GM19468 (cell line): ENCODE measurements around the gene UBE2J2.

Experiments used
- ATAC-seq: cut with Tn5 transposase; IDR thresholded peaks from one replicate; pipeline ENCODE4 v1.9.1; 2021; ENCODE audit warnings: mild to moderate bottlenecking, moderate library complexity, moderate number of reproducible peaks; ENCODE audit not compliant: unreplicated experiment; ENCODE audit errors: extremely low read depth

The UBE2J2 gene

DNA sequence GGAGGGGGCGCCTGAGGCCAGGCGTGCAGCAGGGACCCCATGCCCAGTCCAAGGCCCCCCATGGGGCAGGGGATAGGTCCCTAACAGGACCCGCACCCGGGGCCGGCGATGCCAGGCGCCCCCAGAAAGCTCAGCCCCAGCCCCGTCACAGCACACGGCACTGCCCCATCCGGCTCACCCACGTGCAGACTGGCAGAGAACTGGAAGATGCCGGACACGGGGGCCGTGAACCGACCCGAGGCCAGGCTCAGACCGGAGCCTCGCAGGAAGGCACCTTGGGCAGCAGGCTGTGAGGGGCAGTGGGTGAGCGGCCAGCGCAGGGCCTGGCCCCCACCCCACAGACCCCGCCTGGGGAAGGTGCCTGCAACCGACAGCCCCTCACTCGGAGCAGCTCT lies 30.4 kb downstream of the UBE2J2 start:
- no peak for ATAC-seq

DNA sequence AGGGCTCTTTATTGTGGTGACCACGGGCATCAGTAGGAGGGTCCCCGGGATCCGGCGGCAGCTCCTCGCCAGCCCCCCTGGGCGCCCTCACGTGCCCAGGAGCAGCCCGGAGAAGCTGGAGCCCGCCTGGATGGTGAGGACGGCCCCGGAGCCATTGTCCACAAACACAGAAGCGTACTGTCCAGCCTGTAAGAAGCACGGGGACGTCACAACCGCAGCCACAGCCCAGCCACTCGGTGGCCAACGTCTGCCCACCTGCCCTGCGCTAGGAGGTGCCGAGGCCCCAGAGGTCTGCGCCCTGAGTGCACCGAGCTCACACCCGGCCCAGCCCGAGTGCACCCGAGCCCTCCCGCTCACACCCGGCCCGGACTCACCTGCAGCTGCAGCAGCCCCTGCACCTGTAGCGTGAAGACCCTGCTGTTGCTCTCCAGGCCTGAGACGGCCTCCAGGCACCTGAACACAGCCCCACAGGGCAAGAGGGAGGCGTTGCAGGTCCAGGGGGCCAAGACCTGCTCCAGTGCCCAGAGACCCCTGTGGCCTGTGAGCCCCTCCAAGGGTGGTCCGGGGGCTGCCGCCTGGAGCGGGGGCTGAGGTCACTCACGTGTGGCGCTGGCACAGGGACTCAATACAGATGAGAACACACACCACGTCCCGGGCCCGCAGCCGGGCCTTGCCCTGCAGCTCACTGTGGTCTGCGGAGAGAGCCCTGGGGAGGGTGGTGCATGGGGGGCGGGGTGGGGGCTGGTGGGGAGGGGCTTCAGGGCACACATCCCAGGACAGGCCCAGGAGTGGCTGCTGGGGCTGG lies 31.0 kb downstream of the UBE2J2 start:
- ATAC-seq = no peak

DNA sequence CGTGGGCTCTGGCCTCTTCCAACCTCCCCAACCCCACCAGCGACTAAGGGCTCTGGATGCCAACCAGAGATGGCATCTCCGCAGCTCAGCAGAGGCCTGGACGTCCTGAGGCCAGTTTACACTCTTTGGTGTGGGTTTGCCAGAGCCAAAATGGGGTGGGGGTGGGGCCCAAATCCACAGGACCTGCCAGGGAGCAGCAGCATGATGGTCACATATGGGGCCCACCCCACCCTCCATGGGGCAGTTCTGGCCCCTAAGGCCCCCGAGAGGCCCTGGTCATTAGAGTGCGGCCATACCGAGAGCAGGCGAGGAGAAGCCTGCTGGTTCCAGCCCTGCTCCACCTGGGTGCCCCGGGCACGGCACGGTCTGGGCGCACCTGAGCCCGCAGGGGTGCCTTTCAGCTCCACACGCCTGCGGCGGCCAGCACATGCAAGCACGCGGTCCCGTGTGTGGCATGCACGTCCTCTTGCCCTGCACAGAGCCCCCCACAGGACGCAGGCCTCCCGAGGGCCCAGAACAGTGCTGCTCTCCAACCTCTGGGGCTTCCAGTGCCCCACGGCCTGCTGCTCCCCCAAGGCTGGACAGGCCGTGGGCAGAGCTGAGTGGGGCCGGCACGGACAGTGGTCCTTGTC lies 31.9 kb downstream of the UBE2J2 start:
- no peak for ATAC-seq

DNA sequence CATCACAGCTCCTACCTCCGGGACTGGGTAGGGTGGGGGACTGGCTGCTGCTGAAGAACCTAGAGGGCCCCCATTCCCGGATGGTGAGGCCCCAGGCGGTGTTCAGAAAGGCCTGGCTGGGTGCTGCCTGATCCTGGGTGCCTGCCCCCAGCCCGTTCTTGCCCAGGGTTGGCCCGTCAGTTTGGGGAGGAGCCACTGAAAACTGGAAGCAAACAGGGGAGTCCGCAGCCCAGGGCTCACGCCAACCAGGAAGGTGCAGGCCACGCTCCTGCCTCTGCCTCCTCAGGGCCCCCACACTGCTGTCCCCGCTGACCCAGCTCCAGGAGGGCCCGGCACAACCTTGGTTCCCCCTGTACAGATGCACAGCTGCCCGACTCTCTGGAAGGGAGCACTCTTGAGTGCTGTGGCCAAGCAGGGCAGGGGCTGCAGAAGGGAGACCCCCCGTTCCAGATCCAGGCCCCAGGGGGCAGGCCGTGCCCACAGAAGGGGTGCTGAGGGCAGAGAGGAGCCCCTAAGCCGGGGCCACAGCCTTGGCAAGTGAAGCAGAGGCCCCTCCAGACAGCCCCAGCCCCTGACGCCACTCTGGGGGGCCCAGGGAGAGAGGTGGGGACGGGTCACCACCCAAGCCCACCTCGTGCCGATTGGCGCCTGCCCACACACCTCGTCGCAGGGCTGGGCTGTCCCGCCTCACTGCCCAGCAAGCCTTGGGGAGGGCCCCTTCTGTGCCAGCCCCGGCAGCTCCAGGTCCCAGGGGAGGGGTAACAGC lies 32.6 kb downstream of the UBE2J2 start:
- no peak for ATAC-seq

DNA sequence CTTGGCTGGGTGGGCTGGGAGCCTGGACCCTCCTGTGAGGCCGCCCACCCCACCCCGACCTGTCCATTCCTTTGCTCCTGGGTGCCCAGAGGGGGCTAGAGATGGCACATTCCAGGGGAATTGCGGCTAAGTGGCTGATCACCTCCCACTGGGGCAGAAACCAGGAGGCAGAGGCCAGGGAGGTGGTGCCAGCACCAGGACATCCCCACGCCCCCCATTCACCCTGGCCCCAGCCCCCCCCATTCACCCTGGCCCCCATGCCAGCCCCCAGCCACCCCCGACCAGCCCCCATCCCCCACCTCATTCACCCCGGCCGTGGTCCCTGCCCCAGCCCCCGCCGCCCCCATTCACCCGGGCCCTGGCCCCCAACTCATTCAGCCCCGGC lies 33.3 kb downstream of the UBE2J2 start:
- no peak for ATAC-seq

DNA sequence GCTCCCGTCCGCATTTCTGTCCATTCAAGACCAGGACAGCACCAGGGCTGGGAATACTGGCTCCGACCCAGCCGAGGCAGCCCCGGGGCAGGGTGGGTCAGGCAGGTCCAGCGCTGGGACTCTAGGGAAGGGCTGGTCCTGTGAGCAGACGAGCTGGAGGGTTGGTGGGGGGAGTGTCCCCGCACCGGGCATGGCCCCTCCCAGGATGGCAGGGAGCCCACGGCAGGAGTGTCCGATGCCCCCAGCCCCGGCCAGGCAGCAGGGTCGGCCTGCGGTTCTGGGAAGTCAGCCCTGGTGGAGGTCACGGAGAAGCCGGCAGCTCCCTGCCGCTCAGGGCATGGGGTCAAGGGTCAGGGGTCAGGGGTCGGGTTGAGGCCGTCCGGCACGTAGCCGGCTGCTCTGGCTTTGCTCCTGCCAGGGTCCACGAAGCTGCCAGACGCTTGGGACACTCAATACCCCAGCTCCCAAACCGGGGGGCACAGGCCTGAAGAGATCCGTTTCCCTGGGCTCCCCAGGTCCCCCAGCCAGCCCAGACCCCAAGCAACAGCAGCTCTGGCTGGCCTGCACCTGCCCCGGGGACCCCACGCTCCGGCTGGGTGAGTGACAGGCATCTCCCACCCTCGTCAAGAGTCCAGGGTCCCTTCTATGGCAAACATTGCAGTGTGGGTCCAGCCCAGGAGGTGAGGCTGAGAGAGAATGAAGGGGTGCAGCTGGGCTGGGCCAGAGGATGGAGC lies 33.9 kb downstream of the UBE2J2 start:
- ATAC-seq = no peak

DNA sequence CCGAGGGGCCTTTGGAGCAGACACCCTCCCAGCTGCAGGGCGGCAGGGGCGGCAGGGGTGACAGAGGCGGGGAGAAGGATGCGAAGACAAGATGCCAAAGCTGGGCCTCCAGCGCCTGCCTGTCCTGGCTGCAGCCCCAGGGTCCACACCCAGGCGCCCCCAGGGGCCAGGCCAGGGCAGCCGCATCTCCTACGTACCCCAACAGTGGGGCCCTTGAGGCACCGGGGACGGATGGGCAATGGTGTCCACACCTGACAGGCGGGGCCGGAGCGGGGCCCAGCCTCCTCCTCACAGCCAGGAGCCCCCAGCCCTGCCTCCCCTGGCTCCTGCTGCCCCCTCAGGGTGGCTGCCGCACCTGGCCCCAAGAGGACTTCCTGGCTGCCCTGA lies 34.4 kb downstream of the UBE2J2 start:
- no peak for ATAC-seq

DNA sequence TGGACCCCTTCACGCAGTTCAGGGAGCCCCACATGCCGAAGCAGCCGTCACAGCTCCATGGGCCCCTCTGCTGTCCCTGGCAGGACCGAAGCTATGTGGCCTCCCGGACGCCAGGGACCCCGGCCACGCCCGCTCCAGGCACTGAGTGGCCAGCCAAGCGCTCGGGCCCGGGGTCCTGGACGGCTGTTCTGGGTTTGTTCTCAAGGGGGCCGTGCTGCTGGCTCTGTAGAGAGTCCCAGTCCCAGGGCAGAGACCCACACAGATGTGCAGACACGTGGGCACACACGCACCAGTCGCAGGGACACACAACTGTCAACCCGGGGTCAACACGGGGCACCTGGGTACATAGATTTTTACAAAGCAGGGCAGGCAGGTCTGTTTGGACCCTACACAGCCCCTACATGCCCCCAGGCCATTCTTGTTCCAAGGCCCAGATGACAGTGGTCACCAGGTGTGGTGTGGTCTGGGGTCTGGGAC lies 34.9 kb downstream of the UBE2J2 start:
- ATAC-seq = no peak

DNA sequence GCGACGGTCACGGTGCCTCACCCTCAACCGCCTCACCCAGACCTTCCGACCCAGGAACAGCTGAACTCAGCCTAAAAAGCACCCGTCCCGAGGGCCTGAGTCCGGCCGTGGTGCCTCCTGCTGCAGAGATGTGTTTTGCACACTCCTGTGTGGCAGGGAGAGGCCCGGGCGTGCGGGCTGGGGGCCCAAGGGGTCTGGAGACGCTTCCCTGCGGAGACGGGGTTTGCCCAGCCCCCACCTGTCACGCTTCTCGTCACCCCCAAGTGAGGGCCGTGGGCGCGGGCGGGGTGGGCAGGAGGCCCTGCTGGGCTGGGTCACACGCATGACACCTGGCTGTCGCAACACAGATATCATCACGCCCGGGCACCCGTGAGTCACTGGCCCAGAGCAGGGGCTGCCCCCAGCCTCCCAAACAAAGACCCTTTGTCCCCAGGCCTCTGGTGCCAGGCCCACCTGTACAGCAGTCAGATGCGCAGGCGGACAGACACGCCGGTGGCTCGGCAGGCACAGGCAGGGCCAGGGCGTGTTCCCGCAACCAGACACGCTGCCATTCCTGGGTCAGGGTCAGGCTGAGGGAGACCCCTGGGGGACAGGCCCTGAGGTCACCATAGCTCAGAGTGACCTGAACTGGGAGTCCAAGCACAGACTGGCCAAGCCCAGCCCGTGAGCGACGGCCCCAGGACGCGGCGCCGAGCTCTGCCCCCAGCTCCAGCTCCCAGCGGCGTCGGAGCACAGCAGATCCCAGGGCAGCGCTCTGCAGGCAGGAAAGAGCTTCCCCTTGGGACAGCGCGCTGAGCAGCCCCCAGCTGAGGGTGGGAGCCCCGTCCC lies 35.6 kb downstream of the UBE2J2 start:
- ATAC-seq = no peak

DNA sequence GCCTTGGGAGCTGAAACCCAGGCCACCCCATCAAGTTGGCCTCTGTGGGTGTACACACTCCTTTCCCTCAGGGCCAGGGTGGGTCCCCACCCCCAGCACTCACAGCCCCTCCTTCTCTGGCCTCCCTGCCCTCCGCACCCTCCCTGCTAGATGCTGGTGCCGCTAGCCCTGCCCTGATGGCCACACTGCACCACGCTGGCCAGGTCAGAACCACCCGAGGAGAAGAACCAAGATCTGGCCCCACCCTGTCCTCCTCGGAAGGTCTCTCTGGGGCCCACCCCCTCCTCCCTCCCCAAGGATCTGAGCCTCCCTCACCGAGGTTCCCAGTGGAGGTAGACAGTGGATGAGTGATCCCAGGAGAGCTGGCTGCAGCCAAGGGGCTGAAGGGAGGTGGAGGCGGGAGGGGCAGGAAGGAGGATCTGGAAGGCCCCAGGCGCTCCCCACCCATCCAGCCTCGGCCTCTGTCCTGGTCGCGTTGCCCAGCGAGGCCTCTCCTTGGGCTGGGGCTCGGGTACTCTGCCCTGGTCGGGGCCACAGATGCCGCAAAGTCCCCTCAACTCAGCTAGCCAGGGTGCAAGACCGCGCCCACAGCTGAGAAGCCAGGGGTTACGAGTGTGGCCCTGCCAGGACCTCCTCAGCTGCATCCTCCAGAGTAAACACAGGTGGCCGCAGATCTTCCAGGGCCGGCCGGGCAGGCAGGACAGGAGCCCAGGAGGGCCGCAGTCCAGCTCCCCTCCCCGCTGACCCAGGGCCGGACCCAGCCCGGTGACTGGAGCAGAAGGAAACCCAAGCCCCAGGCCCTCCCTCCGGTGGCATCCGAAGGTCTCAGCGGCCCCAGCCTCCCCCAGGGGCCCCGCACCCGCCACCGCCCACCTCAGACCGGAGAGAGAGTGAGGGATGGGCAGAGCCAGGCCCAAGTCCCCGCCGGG lies 36.4 kb downstream of the UBE2J2 start:
- no peak for ATAC-seq

DNA sequence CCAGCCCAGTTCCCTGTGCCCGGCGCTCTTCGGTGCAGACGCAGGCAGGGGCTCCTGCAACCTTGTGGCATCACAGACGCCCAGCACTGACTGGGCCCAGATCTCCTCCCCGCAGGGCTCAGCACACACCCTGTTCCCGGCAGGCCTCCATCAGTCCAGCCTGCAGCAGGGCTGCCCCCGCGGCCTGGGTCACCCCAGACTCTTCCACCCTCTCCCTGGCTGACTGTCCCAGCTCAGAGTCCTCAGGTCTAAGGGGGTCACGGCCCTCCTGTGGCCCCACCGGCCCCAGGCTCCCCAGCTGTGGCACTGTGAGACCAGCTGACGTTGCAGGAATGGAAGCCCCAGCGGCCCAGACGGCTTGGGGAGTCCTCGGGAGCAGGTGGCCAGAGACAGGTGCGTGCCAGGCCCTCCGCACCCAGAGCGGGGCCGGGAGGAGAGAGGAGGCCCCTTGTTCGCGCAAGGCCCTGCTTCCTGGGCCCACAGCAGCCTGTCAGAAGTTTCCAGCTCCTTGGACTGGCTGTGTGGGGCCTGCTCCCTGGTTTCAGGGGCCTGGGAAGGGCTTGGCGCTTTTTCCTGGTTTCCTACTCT lies 37.4 kb downstream of the UBE2J2 start:
- no peak for ATAC-seq

DNA sequence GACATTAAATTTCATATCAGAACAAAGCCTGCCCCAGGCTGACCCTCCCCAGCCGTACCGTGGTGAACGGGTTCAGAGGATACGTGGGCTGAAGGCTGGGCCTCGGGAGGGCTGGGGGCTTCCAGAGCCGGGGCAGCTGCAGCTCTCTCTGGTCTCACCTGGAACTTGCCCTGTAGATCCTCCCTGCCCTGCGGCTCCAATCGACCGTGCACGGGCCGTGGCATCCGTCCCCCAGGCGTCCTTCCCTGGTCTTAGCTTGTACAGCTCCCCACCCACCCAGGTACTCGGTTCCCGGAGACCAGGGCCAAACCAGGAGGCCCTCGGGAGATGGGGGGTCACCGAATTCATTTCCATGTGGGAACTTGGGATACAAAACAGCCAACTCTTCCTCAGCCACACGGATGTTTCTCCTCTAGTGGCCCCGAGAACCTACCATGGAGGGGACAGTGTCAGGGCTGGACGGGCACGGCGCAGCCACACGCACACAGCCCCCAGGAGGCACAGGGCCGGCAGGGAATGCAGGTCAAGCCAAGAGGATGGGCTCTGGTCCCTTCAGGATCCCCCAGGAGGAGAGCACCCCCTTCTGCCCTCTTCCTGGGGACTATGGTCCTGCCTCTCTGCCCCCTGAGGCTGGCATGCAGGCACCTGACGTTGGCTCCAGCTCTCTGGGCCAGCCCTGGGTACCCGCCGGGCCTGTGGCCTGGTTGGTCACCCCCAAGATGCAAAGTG lies 38.5 kb downstream of the UBE2J2 start:
- no peak for ATAC-seq

DNA sequence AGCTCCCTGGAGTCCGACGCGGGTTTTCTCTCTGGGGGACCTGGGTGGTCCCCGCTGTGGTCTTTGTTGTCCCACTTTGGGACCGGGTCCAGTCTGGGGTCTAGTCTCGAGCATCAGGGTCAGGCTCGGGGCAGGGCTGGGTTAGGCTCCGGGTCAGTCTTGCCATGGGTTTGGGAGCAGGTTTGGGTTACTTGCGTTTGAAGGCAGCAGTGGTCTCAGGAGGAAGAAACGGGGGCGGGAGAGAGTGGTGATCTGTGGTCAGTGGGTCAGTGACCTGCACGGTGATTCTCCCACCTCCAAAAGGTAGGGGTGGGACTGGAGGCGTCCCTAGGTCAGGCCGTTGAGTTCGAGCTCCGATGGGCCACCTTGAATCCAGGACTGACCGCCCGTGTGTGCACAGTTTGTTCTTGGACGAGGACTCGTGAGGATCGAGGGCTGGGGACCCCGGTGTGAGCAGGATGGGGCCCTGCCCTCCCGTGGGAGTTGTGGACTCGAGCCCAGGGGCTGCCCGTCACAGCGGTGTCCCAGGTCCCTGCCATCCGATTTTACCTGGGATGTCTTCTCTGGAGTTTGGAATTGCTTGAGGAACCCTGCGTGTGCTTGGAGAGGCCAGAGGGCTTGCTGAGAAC lies 39.4 kb downstream of the UBE2J2 start:
- ATAC-seq = no peak

DNA sequence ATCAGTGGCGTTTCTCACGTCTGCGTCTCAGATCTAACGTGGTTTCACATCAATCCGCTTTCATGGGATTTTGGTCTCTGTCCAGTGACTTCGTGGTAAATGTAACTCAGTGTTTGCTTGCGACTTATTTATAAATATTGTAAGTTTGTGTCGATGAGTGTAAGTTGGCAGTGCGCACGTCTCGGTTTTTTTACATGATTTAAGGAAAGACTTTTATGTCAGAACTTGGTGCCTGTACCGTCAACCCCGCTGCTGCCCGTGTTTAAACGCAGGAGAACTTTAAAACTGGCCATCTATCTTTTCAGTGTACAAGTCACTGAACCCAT lies 40.1 kb downstream of the UBE2J2 start:
- no peak for ATAC-seq

DNA sequence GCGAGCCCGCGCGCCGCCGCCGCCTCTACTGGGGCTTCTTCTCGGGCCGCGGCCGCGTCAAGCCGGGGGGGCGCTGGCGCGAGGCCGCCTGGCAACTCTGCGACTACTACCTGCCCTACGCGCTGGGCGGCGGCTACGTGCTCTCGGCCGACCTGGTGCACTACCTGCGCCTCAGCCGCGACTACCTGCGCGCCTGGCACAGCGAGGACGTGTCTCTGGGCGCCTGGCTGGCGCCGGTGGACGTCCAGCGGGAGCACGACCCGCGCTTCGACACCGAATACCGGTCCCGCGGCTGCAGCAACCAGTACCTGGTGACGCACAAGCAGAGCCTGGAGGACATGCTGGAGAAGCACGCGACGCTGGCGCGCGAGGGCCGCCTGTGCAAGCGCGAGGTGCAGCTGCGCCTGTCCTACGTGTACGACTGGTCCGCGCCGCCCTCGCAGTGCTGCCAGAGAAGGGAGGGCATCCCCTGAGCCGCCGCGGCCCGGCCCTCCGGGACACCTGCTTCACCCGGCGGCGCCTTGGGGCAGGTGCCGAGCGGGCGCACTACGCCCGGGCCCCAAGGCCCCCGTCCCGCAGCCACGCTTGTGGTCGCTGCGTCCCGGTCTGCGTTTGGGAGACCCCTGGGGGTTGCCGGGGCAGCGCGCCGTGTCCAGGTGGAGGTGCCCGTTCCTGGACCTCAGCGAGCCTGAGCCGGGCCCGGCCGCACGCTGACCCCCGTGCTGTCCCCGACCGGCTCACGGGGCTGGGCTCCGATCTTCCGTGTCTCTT lies 40.7 kb downstream of the UBE2J2 start:
- ATAC-seq = no peak

DNA sequence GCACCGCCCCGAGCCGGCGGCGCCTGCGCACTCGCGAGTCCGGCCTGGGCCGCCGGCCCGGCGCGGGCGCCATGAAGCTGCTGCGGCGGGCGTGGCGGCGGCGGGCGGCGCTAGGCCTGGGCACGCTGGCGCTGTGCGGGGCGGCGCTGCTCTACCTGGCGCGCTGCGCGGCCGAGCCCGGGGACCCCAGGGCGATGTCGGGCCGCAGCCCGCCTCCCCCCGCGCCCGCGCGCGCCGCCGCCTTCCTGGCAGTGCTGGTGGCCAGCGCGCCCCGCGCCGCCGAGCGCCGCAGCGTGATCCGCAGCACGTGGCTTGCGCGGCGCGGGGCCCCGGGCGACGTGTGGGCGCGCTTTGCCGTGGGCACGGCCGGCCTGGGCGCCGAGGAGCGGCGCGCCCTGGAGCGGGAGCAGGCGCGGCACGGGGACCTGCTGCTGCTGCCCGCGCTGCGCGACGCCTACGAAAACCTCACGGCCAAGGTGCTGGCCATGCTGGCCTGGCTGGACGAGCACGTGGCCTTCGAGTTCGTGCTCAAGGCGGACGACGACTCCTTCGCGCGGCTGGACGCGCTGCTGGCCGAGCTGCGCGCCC lies 41.4 kb downstream of the UBE2J2 start, which contains the start of gene B3GALT6:
B3GALT6 (plus strand) TSS at position 30 of the 588 bp plus-strand sequence; CDS start at position 72, 42 bp downstream.
- no peak for ATAC-seq
